ENCODE data around the gene LIX1.
A peak's percentile ranks its signal among the peaks of the same experiment; 100 is the strongest.

The LIX1 gene

DNA sequence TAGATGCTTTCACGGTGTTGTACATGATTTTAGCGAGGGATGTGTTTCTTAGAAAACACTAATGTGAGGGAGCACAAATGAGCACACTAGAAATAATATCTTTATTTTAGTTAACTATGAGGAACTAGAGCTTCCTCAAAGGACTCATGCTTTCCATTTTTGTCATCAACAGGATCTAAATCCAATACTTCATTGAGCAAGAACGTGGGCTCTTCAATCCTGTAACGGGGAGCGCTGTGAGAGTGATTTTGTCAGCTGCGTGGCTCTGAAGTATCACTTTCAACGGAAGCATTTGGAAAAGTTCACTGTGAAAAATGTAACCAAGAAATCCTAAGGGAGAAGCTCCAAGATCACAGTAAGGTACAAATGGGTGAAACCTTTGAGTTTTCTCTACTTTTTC lies 93.2 kb downstream of the LIX1 start:
- TF ChIP-seq, protein P1, sequence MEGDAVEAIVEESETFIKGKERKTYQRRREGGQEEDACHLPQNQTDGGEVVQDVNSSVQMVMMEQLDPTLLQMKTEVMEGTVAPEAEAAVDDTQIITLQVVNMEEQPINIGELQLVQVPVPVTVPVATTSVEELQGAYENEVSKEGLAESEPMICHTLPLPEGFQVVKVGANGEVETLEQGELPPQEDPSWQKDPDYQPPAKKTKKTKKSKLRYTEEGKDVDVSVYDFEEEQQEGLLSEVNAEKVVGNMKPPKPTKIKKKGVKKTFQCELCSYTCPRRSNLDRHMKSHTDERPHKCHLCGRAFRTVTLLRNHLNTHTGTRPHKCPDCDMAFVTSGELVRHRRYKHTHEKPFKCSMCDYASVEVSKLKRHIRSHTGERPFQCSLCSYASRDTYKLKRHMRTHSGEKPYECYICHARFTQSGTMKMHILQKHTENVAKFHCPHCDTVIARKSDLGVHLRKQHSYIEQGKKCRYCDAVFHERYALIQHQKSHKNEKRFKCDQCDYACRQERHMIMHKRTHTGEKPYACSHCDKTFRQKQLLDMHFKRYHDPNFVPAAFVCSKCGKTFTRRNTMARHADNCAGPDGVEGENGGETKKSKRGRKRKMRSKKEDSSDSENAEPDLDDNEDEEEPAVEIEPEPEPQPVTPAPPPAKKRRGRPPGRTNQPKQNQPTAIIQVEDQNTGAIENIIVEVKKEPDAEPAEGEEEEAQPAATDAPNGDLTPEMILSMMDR (IDR thresholded peaks at IDR 0.05; ENCODE audit: insufficient read depth, low read depth, low read length, missing control alignments) = no peak
- DNase-seq (ENCODE audit: low read depth) = no peak
- H3K4me3 ChIP-seq (ENCODE audit: low read length) = no peak overlapping the region

DNA sequence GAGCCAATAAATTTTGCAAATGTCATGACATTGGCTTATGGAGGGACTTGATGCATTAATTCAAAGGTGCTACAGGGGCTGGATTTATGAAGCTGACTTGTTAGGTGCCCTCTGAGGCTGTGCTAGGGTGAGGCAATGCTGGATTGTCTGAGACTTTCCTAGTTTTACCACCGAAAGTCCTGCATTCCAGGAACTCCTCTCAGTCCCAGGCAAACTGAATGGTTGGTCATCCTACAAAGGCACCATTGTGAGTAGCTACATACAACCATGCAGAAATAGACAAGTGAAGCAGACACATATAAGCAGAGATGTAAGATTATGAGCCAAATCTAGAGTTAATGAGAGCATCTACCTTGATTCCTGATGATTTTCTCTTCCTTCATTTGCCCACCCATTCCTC lies 95.3 kb downstream of the LIX1 start:
- TF ChIP-seq, protein P1 (IDR thresholded peaks at IDR 0.05; ENCODE audit: insufficient read depth, low read depth, low read length, missing control alignments) = no peak
- H3K4me3 ChIP-seq (ENCODE audit: low read length) = no peak overlapping the region
- DNase-seq (ENCODE audit: low read depth) = no peak

DNA sequence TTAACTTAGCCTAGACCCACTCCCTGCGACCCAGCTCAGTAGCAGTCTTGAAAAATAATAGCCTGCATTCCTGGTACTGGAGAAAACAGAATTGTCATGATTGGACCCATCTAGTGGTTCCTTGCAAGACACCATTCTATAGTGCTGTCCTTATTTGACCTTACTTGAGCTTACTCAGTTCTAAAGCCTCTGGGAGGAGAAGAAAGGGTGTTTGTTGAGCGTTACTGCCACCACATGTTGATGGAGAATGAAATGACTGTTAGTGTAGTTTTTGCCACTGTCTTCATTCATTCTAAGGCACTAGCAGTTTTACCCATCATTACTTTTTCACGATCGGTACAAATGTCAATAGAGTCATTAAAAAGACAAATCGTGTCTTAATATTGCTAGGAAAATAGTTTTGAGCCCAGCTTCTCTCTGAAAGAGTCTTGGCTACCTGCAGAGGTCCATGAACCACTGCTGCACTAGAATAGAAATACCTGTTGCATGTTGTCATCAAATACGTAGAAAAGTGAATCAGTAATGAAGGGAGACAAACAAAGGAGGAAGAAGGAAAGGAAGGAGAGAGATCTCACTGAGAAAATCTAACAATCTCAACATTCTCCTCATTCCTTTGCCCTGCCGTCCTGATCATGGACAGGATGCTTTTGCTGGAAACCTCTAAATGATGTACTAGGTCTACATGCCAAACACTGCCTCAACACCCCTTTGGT lies 96.0 kb downstream of the LIX1 start:
- DNase-seq (ENCODE audit: low read depth) = peak; percentile 19
- no peak overlapping the region for H3K4me3 ChIP-seq (ENCODE audit: low read length)
- TF ChIP-seq, protein P1 (IDR thresholded peaks at IDR 0.05; ENCODE audit: insufficient read depth, low read depth, low read length, missing control alignments) = no peak

DNA sequence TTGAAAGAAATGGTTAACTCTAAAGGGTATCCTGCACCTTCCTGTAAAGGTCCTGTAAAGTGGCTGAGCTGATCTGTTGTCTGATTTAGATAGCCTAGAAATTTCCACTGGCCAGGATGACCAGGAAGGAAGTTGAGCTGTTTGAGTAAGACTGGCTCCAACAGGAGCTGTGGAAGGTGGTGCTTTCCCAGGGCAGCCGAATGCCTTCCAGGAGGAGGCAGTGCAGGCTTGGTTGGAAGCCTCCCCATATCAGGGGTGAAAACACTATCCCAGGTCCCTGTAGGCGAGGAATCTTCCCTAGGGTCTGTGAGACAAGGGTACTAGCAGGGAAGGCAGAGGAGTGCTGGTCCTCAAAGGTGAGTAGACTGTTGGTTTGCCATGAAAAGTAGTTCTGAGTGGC lies 98.4 kb downstream of the LIX1 start:
- peak; percentile 52 for DNase-seq (ENCODE audit: low read depth)
- TF ChIP-seq, protein P1 (IDR thresholded peaks at IDR 0.05; ENCODE audit: insufficient read depth, low read depth, low read length, missing control alignments) = peak; percentile 40

DNA sequence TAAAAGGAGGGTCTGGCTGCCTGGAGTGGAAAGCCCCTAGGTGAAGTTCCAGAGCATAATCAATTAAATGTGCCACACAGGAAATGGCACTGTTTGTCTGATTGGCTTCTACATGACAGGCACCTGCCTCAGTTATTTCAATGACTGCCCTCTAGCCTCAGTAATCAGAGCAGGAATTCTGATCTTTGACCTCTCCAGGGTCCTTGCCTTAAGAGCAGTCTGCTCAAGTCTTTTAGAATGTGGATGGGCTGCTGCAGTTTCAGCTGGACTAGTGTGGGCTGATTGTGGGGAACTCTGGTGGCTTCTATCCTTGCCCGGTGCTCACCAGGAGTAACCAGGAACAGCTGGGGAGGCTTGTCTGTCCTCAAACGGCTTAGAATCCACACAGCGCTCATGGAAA lies 98.9 kb downstream of the LIX1 start:
- no peak for DNase-seq (ENCODE audit: low read depth)
- TF ChIP-seq, protein P1 (IDR thresholded peaks at IDR 0.05; ENCODE audit: insufficient read depth, low read depth, low read length, missing control alignments) = no peak
- H3K4me3 ChIP-seq (ENCODE audit: low read length) = no peak overlapping the region

More for the DNA sequence above, 98.4 kb downstream of the LIX1 start:
- no peak overlapping the region for H3K4me3 ChIP-seq (ENCODE audit: low read length)

DNA sequence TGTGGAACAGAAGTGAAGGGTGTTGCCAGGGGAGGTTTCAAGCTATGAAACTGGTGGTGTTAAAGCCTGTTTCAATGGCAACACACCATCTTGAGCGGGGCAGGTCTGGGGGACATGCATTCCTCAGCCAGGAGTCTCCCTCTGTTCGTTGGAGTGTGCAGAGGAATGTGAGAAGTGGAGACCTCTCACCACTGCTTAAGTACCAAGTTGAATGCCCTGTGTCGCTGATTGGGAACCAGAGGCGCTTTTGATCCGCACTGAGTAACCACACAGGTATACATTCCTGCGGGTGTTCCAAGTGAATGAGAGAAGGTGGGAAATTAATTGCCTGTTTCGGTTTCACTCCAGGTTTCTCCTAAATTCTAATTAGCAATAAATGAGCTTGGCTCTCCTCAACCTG lies 99.4 kb downstream of the LIX1 start:
- peak; percentile 10 for DNase-seq (ENCODE audit: low read depth)
- TF ChIP-seq, protein P1 (IDR thresholded peaks at IDR 0.05; ENCODE audit: insufficient read depth, low read depth, low read length, missing control alignments) = no peak
- H3K4me3 ChIP-seq (ENCODE audit: low read length) = no peak overlapping the region

Measured in epithelial cell of esophagus (primary cell).